Ishikawa (cell line): ENCODE data around the gene PDE4D.
A peak's percentile ranks its signal among the peaks of the same experiment; 100 is the strongest.

Experiments used
- CEBPB ChIP-seq: IDR thresholded peaks from 2 replicates; pipeline ENCODE4 v1.6.1; 2012
- CREB1 ChIP-seq: IDR thresholded peaks from 2 replicates; pipeline ENCODE4 v1.6.1; 2012; ENCODE audit warnings: low read depth
- EGR1 ChIP-seq: IDR thresholded peaks from 2 replicates; pipeline ENCODE4 v1.6.1; 2012
- EP300 ChIP-seq: IDR thresholded peaks from 2 replicates; pipeline ENCODE4 v1.6.1; 2012; ENCODE audit warnings: borderline replicate concordance
- FOXM1 ChIP-seq: IDR thresholded peaks from 2 replicates; pipeline ENCODE4 v1.6.1; 2012; ENCODE audit warnings: low read depth, borderline replicate concordance
- MAX ChIP-seq: IDR thresholded peaks from 2 replicates; pipeline ENCODE4 v1.6.1; 2012
- NFIC ChIP-seq: IDR thresholded peaks from 2 replicates; pipeline ENCODE4 v1.6.1; 2012
- RAD21 ChIP-seq: IDR thresholded peaks from 2 replicates; pipeline ENCODE4 v1.6.1; 2012; ENCODE audit warnings: low read depth
- REST ChIP-seq: IDR thresholded peaks from 2 replicates; pipeline ENCODE4 v1.6.1; 2012; ENCODE audit warnings: low read depth, mild to moderate bottlenecking
- TAF1 ChIP-seq: IDR thresholded peaks from 2 replicates; pipeline ENCODE4 v1.6.1; 2012; ENCODE audit warnings: low read depth, mild to moderate bottlenecking
- TCF12 ChIP-seq: IDR thresholded peaks from 2 replicates; pipeline ENCODE4 v1.6.1; 2012; ENCODE audit warnings: low read depth
- TEAD4 ChIP-seq: IDR thresholded peaks from 2 replicates; pipeline ENCODE4 v1.6.1; 2012
- USF1 ChIP-seq: IDR thresholded peaks from 2 replicates; pipeline ENCODE4 v1.6.1; 2012
- YY1 ChIP-seq: IDR thresholded peaks from 2 replicates; pipeline ENCODE4 v1.6.1; 2012; ENCODE audit warnings: low read depth
- ZBTB7A ChIP-seq: IDR thresholded peaks from 2 replicates; pipeline ENCODE4 v1.6.1; 2012; ENCODE audit warnings: low read depth

PDE4D gene

GRCh38 chr5:59542306-59542705, 351.2 kb downstream of the PDE4D start:
- TF ChIP-seq TEAD4 (no peak), EP300 (no peak), MAX (no peak), CEBPB (no peak), TCF12 (no peak), REST (no peak), EGR1 (no peak)

GRCh38 chr5:59540366-59540765, 353.2 kb downstream of the PDE4D start:
- TF ChIP-seq EGR1, result no peak
- no peak for TF ChIP-seq TAF1
- peak; percentile 85 for TF ChIP-seq NFIC
- TF ChIP-seq USF1, result no peak
- TF ChIP-seq CEBPB, result no peak
- TF ChIP-seq TCF12, result peak; percentile 58; the same call in 1 of the 2 replicates
- TF ChIP-seq REST, result no peak
- no peak for TF ChIP-seq RAD21
- no peak for TF ChIP-seq YY1
- TF ChIP-seq EP300, result peak; percentile 54; the same call in 1 of the 2 replicates
- TF ChIP-seq TEAD4, result peak; percentile 7; the same call in 1 of the 2 replicates
- no peak for TF ChIP-seq CREB1
- no peak for TF ChIP-seq ZBTB7A

GRCh38 chr5:59538750-59539121, 354.8 kb downstream of the PDE4D start:
- TF ChIP-seq EGR1 (no peak), RAD21 (no peak), TAF1 (no peak), EP300 (no peak), FOXM1 (no peak), MAX (no peak), TCF12 (no peak), USF1 (no peak), REST (no peak), NFIC (no peak), ZBTB7A (no peak)

GRCh38 chr5:59537961-59538749, 355.4 kb downstream of the PDE4D start:
- TF ChIP-seq TAF1 (no peak), ZBTB7A (no peak), FOXM1 (no peak), MAX (no peak), NFIC (no peak), USF1 (no peak), CREB1 (no peak), EGR1 (no peak), YY1 (no peak), TCF12 (no peak)
